Mesendoderm (in vitro differentiated cells): Measurements from ENCODE around the gene C12orf43.

Experiments used
- DNase-seq: peaks from one replicate; pipeline ENCODE4 v3.0.0; 2013
- H2AK5ac ChIP-seq: 2 replicates; pipeline ENCODE4 v1.6.1; 2013; ENCODE audit warnings: low read length, inconsistent platforms
- H2BK120ac ChIP-seq: 2 replicates; pipeline ENCODE4 v1.6.1; 2013; ENCODE audit warnings: low read depth, mild to moderate bottlenecking, low read length, moderate library complexity, mixed read lengths
- H2BK15ac ChIP-seq: replicated peaks from 2 replicates; pipeline ENCODE4 v1.6.1; 2013; ENCODE audit warnings: low read depth, mild to moderate bottlenecking, moderate library complexity
- H2BK5ac ChIP-seq: 2 replicates; pipeline ENCODE4 v1.6.1; 2013; ENCODE audit warnings: low read length, inconsistent platforms
- H3K18ac ChIP-seq: 2 replicates; pipeline ENCODE4 v1.6.1; 2013; ENCODE audit warnings: mild to moderate bottlenecking, low read length, mixed read lengths
- H3K23ac ChIP-seq: one replicate; pipeline ENCODE4 v1.6.1; 2013; ENCODE audit warnings: low read length
- H3K27ac ChIP-seq: 2 replicates; pipeline ENCODE4 v1.5.1; 2013; ENCODE audit warnings: low read depth, mild to moderate bottlenecking, inconsistent platforms, low read length, moderate library complexity
- H3K27me3 ChIP-seq: 2 replicates; pipeline ENCODE4 v1.6.1; 2013; ENCODE audit warnings: low read length, control low read depth, mild to moderate bottlenecking, inconsistent platforms; ENCODE audit not compliant: insufficient read depth, poor library complexity
- H3K36me3 ChIP-seq: 2 replicates; pipeline ENCODE4 v1.6.1; 2013; ENCODE audit warnings: low read length, inconsistent platforms; ENCODE audit not compliant: control insufficient read depth, insufficient read depth
- H3K4ac ChIP-seq: one replicate; pipeline ENCODE4 v1.6.1; 2013; ENCODE audit warnings: low read depth, mild to moderate bottlenecking, low read length, moderate library complexity
- H3K4me1 ChIP-seq: 2 replicates; pipeline ENCODE4 v1.6.1; 2013; ENCODE audit warnings: low read depth, low read length, inconsistent platforms; ENCODE audit not compliant: control insufficient read depth
- H3K4me2 ChIP-seq: 2 replicates; pipeline ENCODE4 v1.6.1; 2013; ENCODE audit warnings: low read length
- H3K4me3 ChIP-seq: 2 replicates; pipeline ENCODE4 v1.5.1; 2013; ENCODE audit warnings: mild to moderate bottlenecking, low read length
- H3K56ac ChIP-seq: one replicate; pipeline ENCODE4 v1.6.1; 2013; ENCODE audit warnings: low read length
- H3K79me1 ChIP-seq: 2 replicates; pipeline ENCODE4 v1.6.1; 2013; ENCODE audit warnings: low read length, inconsistent platforms
- H3K79me2 ChIP-seq: 2 replicates; pipeline ENCODE4 v1.6.1; 2013; ENCODE audit warnings: mild to moderate bottlenecking, low read length; ENCODE audit not compliant: control insufficient read depth, insufficient read depth
- H3K9ac ChIP-seq: 2 replicates; pipeline ENCODE4 v1.6.1; 2013; ENCODE audit warnings: low read length, inconsistent platforms
- H4K5ac ChIP-seq: one replicate; pipeline ENCODE4 v1.6.1; 2013; ENCODE audit warnings: low read length
- H4K8ac ChIP-seq: one replicate; pipeline ENCODE4 v1.6.1; 2013; ENCODE audit warnings: low read depth, mild to moderate bottlenecking, control low read depth, low read length, moderate library complexity
- WGBS: extraction: QIAGEN DNeasy Blood & Tissue Kit; methylation state at CpG from one replicate; pipeline ENCODE4 v1.1.7; 2013; ENCODE audit warnings: low lambda C conversion rate, missing lambda C conversion rate; ENCODE audit not compliant: insufficient coverage; ENCODE audit errors: extremely low coverage; 5-methylcytosine and 5-hydroxymethylcytosine counted together

C12orf43 gene

DNA sequence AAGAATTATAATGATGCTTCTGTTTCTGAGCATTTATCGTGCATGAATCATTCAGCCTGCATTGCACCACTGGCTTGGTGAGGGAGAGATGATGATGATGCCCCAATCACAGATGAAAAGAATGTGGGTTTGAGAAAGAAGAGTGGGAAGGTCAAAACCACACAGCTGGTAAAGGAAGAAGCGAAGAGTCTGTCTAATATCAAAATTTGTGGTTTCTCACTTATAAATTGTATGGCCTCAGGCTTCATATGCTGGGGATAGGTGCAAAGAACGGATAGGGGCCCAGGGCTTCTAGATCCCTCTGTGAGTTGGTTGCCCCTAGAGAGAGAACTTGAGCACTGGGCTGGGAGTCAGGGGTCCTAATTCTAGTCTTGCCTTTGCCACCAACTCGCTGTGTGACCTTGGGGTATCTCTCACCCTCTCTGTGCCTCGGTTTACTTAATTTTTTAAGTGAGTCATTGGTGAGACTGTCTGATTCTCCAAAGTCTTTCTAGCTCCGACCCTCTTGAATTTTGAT lies 20.6 kb upstream of the C12orf43 start:
- Histone ChIP-seq H4K8ac (no peak overlapping the region), H2BK15ac (no peak overlapping the region), H2BK120ac (no peak overlapping the region), H3K56ac (no peak overlapping the region), H3K18ac (no peak overlapping the region), H3K36me3 (no peaks in the 10 kb centered on the region), H3K79me1 (no peaks in the 10 kb centered on the region), H3K27me3 (no peaks in the 10 kb centered on the region), H3K4me1 (no peaks in the 10 kb centered on the region), H3K4ac (no peak overlapping the region), H3K4me3 (no peak overlapping the region), H2AK5ac (no peak overlapping the region), H3K9ac (no peak overlapping the region), H3K23ac (no peak overlapping the region), H3K4me2 (no peak overlapping the region), H2BK5ac (no peak overlapping the region), H3K27ac (no peak overlapping the region), H3K79me2 (no peaks in the 10 kb centered on the region), H4K5ac (no peak overlapping the region)
- DNase-seq: no peak
- no CpG with 5 or more reads among the region's 6 CpGs for WGBS

DNA sequence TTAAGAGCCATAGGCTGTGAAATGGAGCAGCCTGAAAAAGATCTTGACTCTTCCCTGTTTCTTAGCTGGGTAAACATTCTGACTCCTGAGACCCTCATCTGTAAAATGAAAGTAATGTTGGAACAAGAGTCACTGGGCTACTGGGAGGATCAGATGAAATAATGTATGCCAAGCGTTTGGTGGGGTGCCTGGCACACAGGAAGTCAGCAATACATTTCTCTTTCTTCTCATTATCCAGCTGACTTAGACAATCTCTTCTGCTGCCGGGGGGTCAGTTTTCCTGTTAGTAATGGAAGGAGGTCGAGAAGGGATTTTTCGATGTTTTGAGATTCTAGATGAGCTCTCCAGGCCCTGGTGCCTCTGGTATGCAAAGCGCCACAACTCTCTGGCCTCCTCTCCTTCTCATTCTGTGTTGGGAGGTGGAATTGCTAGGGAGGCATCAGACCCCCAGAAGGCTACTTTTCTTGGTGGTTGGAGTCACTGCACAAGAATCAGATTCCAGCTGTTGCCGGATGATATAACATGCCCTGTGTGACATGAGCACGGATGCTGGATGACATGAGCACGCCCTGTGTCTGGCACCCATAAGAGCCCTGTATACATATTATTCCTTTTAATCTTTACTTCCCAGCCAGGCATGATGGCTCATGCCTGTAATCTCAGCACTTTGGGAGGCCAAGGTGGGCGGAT lies 18.5 kb upstream of the C12orf43 start:
- Histone ChIP-seq H3K27me3 (no peaks in the 10 kb centered on the region), H2BK15ac (no peak overlapping the region), H3K56ac (no peak overlapping the region), H3K36me3 (no peaks in the 10 kb centered on the region), H4K5ac (no peak overlapping the region), H4K8ac (no peak overlapping the region), H2BK120ac (no peak overlapping the region), H3K9ac (no peak overlapping the region), H3K4me1 (no peaks in the 10 kb centered on the region), H3K4me3 (no peak overlapping the region), H2BK5ac (no peak overlapping the region), H3K79me2 (no peaks in the 10 kb centered on the region), H3K79me1 (no peaks in the 10 kb centered on the region), H3K18ac (no peak overlapping the region), H3K27ac (no peak overlapping the region), H2AK5ac (no peak overlapping the region), H3K23ac (no peak overlapping the region), H3K4me2 (no peak overlapping the region), H3K4ac (no peak overlapping the region)
- DNase-seq: no peak
- no CpG with 5 or more reads among the region's 9 CpGs for WGBS

DNA sequence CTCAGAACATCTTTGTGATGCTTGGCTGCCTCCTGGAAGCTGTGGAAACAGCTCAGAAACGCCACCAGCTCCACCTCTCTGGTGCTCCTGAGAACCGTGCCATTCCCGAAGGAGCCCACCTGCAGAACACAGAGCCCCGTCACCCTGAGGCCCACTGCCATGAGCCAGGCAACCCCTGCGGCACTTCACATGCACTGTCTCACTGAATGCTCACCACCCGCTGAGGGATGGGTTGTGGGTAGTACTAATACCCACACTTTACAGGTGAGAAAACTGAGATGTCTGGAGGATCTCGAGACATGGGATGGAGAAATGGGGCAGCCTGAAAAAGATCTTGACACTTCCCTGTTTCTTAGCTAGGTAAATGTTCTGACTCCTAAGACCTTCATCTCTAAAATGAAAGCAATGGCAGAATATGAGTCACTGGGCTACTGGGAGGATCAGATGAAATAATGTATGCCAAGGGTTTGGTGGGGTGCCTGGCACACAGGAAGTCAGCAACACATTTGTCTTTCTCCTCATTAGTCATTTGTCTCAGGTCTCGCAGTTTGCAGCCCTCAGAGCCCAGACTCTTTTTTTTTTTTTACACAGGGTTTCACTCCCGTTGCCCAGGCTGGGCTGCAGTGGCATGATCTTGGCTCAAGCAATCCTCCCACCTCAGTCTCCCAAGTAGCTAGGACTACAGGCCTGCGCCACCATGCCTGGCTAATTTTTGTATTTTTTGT lies 17.5 kb upstream of the C12orf43 start:
- no peak overlapping the region for H3K23ac ChIP-seq
- WGBS: no CpG with 5 or more reads among the region's 10 CpGs

DNA sequence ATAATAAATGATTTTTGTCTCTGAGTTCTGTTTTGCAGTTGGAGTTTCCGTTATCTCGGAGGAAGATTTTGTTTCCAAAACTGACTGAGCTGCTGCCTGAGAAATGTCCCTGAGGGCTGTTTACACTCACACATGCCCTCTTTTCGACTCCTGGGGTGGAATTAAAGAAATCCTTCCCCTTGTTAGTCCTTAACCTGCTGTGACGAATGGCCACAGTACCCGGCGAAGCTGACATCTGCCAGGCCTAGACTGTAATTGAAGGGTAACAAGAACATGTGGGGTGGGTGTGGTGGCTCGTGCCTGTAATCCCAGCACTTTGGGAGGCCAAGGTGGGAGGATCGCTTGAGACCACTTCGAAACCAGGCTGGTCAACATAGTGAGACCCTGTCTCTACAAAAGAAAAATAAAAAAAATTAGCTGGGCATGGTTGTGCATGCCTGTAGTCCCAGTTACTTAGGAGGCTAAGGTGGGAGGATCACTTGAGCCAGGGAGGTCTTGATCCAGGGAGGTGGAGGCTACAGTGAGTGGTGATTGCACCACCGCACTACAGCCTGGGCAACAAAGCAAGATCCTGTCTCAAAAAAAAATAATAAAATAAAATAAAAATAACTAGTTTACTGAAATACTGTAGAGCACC lies 14.4 kb upstream of the C12orf43 start:
- Histone ChIP-seq H4K5ac (no peak overlapping the region), H2BK120ac (no peak overlapping the region), H3K56ac (no peak overlapping the region), H3K27me3 (no peaks in the 10 kb centered on the region), H2BK5ac (no peak overlapping the region), H3K79me2 (no peaks in the 10 kb centered on the region), H3K27ac (no peak overlapping the region), H3K79me1 (no peaks in the 10 kb centered on the region), H3K4me2 (no peak overlapping the region), H3K4ac (no peak overlapping the region), H2BK15ac (no peak overlapping the region), H3K4me3 (no peak overlapping the region), H3K23ac (no peak overlapping the region), H3K36me3 (no peaks in the 10 kb centered on the region), H4K8ac (no peak overlapping the region), H3K18ac (no peak overlapping the region), H3K4me1 (no peaks in the 10 kb centered on the region), H2AK5ac (no peak overlapping the region), H3K9ac (no peak overlapping the region)
- DNase-seq: no peak
- no CpG with 5 or more reads among the region's 10 CpGs for WGBS

More for the DNA sequence above, 17.5 kb upstream of the C12orf43 start:
- DNase-seq: no peak
- no peak overlapping the region for H4K8ac ChIP-seq
- H3K27me3 ChIP-seq: no peaks in the 10 kb centered on the region
- H3K79me2 ChIP-seq: no peaks in the 10 kb centered on the region
- no peak overlapping the region for H2BK120ac ChIP-seq
- H2AK5ac ChIP-seq: no peak overlapping the region
- no peak overlapping the region for H2BK15ac ChIP-seq
- H3K18ac ChIP-seq: no peak overlapping the region
- no peak overlapping the region for H3K56ac ChIP-seq
- no peak overlapping the region for H2BK5ac ChIP-seq
- H3K4me2 ChIP-seq: no peak overlapping the region
- H3K4me3 ChIP-seq: no peak overlapping the region
- no peak overlapping the region for H3K4ac ChIP-seq
- no peak overlapping the region for H3K9ac ChIP-seq
- H4K5ac ChIP-seq: no peak overlapping the region
- H3K79me1 ChIP-seq: no peaks in the 10 kb centered on the region
- H3K36me3 ChIP-seq: no peaks in the 10 kb centered on the region
- H3K27ac ChIP-seq: no peak overlapping the region
- H3K4me1 ChIP-seq: no peaks in the 10 kb centered on the region

DNA sequence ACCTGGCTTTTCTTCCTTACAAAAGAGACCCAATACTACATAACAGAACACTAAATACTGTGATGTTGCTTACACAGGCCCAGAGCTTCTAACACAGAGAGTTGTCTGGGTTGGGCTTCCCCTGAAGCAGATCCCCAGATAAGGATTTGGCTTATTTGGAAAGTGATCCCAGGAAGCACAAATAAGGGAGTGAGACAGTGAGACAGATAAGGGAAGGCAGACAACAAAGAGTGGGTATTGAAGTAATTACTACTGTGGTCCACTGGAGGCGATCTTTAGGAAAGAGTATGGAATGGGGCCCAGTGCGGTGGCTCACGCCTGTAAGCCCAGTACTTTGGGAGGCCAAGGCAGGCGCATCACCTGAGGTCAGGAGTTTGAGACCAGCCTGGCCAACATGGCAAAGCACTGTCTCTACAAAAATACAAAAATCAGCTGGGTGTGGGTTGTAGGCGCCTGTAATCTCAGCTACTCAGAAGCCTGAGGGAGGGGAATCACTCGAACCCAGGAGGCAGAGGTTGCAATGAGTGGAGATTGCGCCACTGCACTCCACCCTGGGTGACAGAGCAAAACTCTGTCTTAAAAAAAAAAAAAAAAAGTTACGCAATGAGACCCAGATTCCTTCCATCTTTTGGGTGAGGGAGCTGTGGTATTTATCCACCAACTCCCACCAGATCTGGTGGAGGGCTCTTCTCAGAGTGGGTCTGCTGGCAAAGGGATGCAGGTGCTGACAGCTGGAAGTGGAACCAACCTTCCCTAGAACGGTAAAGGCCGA lies 10.2 kb upstream of the C12orf43 start:
- no peak overlapping the region for H3K23ac ChIP-seq
- DNase-seq: peak; percentile 90
- no peak overlapping the region for H3K18ac ChIP-seq
- H3K79me2 ChIP-seq: no peaks in the 10 kb centered on the region
- H3K56ac ChIP-seq: no peak overlapping the region
- WGBS: no CpG with 5 or more reads among the region's 10 CpGs
- H3K4me2 ChIP-seq: no peak overlapping the region
- no peak overlapping the region for H2BK15ac ChIP-seq
- H4K8ac ChIP-seq: no peak overlapping the region
- no peaks in the 10 kb centered on the region for H3K4me1 ChIP-seq
- H3K27me3 ChIP-seq: no peaks in the 10 kb centered on the region
- no peak overlapping the region for H3K4ac ChIP-seq
- H2BK120ac ChIP-seq: no peak overlapping the region
- no peaks in the 10 kb centered on the region for H3K79me1 ChIP-seq
- H2BK5ac ChIP-seq: no peak overlapping the region
- no peak overlapping the region for H3K27ac ChIP-seq
- H3K9ac ChIP-seq: no peak overlapping the region
- no peak overlapping the region for H4K5ac ChIP-seq
- H3K36me3 ChIP-seq: no peaks in the 10 kb centered on the region
- H3K4me3 ChIP-seq: no peak overlapping the region
- no peak overlapping the region for H2AK5ac ChIP-seq
